DMS114 treated with DMSO at 0.1 percent for 48 hours (cell line): ENCODE data around the gene CARNS1.

Source experiments
- DNase-seq: peaks from one replicate; lab custom pipeline; 2025; ENCODE audit not compliant: unreplicated experiment; lab: John Stamatoyannopoulos, UW

Gene CARNS1

GRCh38 chr11:67376063-67376820, 39.2 kb upstream of the CARNS1 start:
- no peak for DNase-seq

DNA sequence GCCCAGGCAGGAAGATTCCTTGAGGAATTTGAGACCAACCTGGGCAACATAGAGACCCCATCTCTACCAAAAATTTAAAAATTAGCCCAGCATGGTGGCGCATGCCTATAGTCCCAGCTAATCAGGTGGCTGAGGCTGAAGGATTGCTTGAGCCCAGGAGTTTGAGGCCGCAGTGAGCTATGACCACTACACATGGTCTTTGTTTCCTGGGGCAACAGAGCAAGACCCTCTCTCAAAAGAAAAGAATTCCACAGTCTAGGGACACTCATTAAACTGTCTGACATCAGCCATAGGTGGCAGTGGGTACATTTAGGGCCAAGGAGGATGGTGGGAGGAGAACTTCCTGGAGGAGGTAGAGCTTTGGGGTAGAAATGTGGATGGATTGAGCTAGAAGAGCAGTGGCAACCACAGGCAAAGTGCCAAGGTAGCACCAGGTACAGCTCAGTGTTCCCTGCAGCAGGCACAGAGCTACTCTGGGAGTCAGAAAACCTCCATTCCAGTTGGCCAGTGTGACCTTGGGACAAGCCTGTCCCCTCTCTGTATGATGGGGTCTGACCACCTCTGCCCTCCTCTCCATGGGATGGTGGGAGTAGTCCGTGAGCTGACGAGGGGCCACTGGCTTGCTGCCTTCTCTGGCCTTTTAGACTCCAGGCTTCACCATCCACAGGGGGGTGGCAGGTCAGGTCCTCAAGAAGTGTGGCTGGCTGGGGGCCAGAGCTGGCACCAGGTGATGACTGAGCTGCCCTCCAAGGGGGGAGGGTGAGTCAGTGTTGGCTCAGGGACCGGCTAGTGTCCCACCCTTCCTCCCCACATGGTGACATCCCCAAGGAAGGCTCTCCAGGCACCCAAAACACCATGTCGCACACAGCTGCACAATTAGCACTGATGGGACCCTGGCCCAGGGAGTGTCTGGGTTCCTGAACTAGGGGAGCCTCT, 38.3 kb upstream of the CARNS1 start:
- DNase-seq, result no peak

- no peak for DNase-seq
Measured at GRCh38 chr11:67378544-67378943, 36.9 kb upstream of the CARNS1 start.

DNA sequence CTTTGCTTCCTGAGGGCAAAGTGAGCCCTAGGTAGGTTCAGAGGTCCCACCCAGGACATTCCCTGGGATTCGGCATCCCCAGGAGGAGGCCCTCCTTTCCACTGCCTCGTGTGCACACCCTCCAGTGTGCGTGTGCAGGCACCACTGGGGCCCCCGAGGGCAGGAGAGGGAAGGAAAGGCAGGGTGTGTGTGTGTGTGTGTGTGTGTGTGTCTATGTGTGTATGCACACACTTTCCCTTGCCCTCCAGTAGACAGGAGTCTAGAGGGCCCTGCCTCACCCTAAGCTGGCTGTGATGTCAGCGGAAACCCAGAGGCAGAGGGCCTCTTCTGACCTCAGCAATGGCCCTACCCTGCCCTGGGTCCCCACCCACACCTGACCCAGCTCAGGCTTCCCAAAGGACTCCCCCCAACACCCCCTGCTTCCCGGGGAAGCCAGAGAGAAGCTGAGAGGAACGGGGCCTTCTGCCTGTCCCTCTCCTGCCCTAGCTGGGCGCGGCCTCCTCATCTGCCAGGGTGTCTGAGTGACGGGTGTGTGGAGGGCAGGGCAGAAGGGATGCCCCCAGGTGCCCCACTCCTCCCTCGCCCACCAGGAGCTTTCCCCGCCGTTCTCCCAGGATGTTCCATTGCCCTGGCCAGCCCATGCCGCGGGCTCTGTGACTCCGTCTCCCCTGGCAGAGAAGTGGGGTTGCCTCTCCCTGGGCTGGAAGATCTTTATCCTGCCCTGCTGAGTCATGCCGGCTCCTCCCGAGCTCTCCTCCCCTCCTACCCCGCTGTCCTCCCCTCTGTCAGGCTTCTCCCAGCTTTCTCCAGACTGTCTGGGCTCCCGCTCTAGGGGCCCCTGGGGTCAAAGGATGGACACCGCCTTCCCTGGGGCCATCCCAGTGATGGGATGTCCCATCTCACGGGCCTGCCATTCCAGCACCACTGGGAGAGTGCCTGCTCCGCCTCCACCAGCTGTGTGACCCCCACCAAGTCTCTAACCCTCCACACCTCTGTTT, 36.1 kb upstream of the CARNS1 start:
- no peak for DNase-seq

- DNase-seq, result no peak
Measured at GRCh38 chr11:67381244-67381972, 34.1 kb upstream of the CARNS1 start.

DNA sequence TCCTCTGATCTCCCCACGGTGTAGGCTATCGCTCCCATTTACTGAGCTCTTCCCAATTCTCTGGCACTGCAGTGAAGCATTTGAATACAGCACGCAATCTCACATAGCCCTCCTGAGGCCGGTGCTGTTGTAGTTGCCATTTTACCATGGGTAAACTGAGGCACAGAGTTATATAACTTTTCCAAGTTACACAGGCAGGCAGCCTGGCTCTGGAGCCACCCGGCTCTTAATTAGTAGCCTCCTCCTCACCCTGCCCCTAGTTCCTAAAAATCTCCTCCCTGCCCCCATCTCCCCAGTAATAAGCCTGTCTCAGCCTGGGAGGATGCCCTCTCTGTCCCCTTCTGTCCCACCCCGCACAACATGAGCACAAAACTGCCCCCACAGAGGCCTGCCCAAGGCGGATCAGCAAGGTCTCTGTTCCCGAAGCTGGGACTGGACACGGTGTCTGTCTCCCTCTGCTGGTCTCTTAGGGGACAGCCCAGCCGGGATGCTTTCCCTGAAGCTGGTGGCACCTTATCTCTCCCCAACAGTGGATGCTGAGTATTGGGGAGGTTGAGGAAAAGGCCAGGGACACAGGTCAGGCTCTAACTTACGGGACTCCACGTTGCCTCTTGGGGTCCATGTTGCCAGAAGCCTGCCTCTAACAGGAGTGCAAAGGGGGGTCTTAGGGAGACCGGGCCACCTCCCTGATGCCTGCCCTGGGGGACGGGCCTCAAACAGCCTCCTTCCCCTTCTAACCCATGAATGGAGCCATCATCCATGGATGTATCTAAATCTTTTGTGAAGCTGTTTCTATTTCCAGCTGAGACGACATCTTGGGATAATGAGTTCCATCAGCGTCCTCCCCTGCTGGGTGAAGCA, 33.0 kb upstream of the CARNS1 start:
- DNase-seq, result peak; percentile 82

- DNase-seq, result no peak
Measured at GRCh38 chr11:67384851-67385366, 30.6 kb upstream of the CARNS1 start.

- no peak for DNase-seq
Measured at GRCh38 chr11:67387069-67387468, 28.4 kb upstream of the CARNS1 start.

DNA sequence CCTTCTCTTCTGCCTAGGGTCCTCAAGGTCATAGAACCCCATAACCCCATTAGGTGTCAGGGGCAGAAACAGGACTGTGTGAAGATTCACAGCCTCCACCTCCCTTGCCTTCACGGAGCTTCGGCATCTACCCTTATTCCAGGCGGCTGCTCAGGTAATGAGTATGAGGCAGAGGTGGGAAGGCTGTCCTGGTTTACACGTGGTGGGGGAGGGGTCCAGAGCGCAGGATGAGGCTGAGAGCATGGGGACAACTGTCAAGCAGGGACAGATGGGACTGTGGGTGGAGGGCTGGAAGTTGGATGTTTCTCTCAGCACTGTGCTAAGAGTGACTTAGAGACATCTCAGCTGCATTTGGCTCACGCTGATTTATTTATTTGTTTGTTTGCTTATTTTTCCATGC, 28.0 kb upstream of the CARNS1 start:
- DNase-seq, result no peak

- DNase-seq, result peak; percentile 56
Measured at GRCh38 chr11:67389477-67389876, 26.0 kb upstream of the CARNS1 start.

- DNase-seq, result no peak
Measured at GRCh38 chr11:67390947-67391303, 24.6 kb upstream of the CARNS1 start.

DNA sequence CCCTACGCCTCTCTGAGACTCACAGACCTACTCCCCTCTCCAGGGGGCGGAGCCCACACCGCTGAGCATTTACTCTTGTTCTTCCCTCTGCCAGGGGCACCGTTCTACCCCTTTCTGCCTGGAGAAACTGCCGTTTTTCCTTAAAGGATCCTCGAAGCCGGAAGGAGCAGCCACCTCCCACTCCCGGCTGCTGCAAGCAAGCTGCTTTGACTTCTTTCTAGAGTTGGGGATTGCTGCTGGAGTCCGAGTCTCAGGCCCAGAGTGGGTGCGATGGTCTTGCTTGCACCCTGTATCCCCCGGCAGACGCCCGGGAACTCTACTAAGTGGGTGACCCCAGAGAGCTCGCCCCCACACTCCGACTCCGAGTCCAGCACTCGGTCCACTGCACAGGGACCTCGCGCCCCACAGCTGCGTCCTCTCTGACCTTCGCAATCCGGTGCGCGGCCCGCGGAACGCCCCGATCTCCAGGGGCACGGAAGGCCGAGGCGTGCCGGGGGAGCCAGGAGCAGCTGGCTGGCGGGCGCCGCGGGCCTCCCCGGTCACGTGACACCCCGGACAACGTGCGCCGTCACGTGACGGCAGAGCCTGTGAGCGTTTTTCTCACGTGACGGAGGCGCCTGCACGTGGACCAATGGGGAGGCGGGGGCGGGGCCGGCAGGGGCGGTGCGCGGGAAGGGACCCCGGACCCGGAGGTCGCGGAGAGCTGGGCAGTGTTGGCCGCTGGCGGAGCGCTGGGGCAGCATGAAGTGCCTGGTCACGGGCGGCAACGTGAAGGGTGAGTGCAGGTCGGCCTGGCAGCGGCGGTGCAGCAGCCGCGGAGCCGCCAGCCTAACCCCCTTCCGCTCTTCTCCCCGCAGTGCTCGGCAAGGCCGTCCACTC, 23.9 kb upstream of the CARNS1 start, which contains the start of gene RAD9A:
Gene RAD9A (plus strand): TSS at position 683 of the 879 bp plus-strand sequence. CDS start 59 bp downstream, at position 742.
- peak; percentile 89 for DNase-seq

DNA sequence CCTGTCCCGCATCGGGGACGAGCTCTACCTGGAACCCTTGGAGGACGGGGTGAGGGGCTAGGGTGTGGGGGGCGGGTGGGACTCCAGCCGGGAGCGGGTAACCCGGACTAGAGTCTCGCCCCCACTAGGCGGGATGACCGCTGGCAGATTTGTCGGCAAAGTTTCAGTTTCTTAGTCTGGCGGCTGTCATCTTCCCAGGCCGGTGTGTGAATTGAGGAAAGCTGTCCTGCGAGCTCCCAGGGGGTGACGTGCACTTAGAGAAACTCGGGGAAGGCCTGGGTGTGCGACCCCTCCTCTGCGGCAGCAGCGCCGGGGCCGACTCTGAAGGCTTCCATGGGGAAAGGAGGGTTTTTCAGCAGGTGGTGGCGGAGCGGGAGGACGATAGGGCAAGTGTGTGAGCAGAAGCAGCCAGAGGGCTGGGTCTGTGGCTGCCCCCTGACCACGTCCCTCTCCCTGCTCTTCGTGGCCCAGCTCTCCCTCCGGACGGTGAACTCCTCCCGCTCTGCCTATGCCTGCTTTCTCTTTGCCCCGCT, 23.2 kb upstream of the CARNS1 start:
- DNase-seq, result no peak

DNA sequence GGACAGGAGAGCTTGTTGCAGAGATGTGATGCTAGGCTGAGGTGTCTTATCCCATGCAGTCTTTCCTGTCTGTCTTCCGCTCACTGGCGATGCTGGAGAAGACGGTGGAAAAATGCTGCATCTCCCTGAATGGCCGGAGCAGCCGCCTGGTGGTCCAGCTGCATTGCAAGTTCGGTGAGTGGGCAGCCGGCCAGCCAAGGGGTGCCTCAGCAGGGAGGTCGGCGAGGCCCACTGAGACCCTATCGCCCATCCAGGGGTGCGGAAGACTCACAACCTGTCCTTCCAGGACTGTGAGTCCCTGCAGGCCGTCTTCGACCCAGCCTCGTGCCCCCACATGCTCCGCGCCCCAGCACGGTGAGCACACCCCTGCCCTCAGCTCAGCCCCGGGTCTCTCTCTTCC, 22.0 kb upstream of the CARNS1 start:
- DNase-seq, result no peak

GRCh38 chr11:67393990-67394389, 21.5 kb upstream of the CARNS1 start:
- DNase-seq, result no peak

DNA sequence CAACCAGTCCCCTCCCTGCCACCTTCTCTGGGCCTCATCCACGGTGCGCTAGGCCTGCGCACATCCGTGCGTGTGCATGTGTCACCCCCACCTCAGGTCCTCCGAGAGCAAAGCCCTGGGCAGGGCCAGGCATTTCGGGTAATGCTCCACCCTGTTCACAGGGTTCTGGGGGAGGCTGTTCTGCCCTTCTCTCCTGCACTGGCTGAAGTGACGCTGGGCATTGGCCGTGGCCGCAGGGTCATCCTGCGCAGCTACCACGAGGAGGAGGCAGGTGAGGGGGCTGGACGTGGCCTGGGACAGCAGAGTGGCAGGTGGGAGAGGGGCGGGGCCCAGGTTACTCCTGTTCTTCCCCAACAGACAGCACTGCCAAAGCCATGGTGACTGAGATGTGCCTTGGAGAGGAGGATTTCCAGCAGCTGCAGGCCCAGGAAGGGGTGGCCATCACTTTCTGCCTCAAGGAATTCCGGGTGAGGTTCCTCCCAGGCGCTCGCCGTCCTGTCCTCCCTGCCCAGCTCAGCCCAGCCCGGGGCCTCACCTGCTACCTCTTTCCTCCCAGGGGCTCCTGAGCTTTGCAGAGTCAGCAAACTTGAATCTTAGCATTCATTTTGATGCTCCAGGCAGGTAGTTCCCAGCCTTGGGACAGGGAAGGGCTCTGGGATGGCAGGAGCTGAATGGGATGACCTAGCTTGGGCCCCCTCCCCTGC, 19.8 kb upstream of the CARNS1 start:
- no peak for DNase-seq

DNA sequence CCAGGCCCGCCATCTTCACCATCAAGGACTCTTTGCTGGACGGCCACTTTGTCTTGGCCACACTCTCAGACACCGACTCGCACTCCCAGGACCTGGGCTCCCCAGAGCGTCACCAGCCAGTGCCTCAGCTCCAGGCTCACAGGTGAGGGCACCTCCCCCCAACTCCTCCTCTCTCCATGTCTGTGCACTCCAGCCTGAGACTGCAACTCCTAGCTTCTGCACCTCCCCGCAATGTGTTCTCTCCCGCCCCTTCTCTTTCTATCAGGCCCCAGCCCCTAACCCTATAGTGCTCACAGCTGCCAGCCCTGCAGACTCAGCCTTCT, 19.3 kb upstream of the CARNS1 start:
- no peak for DNase-seq
